ENCODE data around the gene RTRAF. TPM values are rescaled to one million over a fixed set of nuclear protein-coding genes. Genes with fewer than 3 reads are reported as not detected.

The RTRAF gene
- total and polyA plus RNA-seq, 10 of the 15 experiments (the other 5 are each of a cell fraction or from before 2014, with no cell fraction given): 248 to 540 (median 368) TPM

DNA sequence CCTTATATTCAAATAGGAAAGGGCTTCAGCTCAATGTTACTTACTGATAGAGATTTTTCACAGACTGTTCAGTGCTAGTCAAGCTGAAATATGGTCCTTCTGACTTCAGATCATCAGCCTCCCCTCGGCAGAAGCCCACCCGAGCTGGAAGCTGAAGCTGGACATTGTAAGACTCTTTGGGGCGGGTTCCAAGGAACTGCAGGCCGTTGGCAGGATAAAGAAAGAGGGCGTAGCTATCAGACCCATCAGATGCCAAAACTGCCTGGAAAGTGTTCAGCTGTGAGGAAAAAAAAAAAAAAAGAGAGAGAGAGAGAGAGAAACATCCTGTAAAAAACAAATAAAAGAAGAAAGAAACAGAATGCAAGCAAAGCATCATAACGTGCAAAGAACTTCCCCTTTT lies 70.7 kb downstream of the RTRAF start (continued):
- TF ChIP-seq, protein P1, sequence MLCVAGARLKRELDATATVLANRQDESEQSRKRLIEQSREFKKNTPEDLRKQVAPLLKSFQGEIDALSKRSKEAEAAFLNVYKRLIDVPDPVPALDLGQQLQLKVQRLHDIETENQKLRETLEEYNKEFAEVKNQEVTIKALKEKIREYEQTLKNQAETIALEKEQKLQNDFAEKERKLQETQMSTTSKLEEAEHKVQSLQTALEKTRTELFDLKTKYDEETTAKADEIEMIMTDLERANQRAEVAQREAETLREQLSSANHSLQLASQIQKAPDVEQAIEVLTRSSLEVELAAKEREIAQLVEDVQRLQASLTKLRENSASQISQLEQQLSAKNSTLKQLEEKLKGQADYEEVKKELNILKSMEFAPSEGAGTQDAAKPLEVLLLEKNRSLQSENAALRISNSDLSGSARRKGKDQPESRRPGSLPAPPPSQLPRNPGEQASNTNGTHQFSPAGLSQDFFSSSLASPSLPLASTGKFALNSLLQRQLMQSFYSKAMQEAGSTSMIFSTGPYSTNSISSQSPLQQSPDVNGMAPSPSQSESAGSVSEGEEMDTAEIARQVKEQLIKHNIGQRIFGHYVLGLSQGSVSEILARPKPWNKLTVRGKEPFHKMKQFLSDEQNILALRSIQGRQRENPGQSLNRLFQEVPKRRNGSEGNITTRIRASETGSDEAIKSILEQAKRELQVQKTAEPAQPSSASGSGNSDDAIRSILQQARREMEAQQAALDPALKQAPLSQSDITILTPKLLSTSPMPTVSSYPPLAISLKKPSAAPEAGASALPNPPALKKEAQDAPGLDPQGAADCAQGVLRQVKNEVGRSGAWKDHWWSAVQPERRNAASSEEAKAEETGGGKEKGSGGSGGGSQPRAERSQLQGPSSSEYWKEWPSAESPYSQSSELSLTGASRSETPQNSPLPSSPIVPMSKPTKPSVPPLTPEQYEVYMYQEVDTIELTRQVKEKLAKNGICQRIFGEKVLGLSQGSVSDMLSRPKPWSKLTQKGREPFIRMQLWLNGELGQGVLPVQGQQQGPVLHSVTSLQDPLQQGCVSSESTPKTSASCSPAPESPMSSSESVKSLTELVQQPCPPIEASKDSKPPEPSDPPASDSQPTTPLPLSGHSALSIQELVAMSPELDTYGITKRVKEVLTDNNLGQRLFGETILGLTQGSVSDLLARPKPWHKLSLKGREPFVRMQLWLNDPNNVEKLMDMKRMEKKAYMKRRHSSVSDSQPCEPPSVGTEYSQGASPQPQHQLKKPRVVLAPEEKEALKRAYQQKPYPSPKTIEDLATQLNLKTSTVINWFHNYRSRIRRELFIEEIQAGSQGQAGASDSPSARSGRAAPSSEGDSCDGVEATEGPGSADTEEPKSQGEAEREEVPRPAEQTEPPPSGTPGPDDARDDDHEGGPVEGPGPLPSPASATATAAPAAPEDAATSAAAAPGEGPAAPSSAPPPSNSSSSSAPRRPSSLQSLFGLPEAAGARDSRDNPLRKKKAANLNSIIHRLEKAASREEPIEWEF (IDR thresholded peaks at IDR 0.05; ENCODE audit: insufficient replicate concordance, low read depth, low read length): no peak
- no peak for TF ChIP-seq ZNF384 (IDR thresholded peaks at IDR 0.05; ENCODE audit: borderline replicate concordance, low read depth, low read length)
- TF ChIP-seq RELA (IDR thresholded peaks at IDR 0.05; ENCODE audit: borderline replicate concordance, partially characterized antibody): no peak
- no peak for TF ChIP-seq MEF2B (IDR thresholded peaks at IDR 0.05; ENCODE audit: partially characterized antibody, poor library complexity, severe bottlenecking)
- TF ChIP-seq, protein P2, sequence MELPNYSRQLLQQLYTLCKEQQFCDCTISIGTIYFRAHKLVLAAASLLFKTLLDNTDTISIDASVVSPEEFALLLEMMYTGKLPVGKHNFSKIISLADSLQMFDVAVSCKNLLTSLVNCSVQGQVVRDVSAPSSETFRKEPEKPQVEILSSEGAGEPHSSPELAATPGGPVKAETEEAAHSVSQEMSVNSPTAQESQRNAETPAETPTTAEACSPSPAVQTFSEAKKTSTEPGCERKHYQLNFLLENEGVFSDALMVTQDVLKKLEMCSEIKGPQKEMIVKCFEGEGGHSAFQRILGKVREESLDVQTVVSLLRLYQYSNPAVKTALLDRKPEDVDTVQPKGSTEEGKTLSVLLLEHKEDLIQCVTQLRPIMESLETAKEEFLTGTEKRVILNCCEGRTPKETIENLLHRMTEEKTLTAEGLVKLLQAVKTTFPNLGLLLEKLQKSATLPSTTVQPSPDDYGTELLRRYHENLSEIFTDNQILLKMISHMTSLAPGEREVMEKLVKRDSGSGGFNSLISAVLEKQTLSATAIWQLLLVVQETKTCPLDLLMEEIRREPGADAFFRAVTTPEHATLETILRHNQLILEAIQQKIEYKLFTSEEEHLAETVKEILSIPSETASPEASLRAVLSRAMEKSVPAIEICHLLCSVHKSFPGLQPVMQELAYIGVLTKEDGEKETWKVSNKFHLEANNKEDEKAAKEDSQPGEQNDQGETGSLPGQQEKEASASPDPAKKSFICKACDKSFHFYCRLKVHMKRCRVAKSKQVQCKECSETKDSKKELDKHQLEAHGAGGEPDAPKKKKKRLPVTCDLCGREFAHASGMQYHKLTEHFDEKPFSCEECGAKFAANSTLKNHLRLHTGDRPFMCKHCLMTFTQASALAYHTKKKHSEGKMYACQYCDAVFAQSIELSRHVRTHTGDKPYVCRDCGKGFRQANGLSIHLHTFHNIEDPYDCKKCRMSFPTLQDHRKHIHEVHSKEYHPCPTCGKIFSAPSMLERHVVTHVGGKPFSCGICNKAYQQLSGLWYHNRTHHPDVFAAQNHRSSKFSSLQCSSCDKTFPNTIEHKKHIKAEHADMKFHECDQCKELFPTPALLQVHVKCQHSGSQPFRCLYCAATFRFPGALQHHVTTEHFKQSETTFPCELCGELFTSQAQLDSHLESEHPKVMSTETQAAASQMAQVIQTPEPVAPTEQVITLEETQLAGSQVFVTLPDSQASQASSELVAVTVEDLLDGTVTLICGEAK (IDR thresholded peaks at IDR 0.05; ENCODE audit: borderline replicate concordance): no peak
- TF ChIP-seq ESRRA (IDR thresholded peaks at IDR 0.05; ENCODE audit: low read length): no peak
- TF ChIP-seq PML (IDR thresholded peaks at IDR 0.05; ENCODE audit: low read length): no peak
- no peak for TF ChIP-seq PAX5 (IDR thresholded peaks at IDR 0.05; ENCODE audit: borderline replicate concordance, low read depth, low read length)
- TF ChIP-seq ZZZ3 (IDR thresholded peaks at IDR 0.05; ENCODE audit: control insufficient read depth, insufficient read length, low read depth): no peak
- TF ChIP-seq EZH2 (IDR thresholded peaks at IDR 0.05; ENCODE audit: borderline replicate concordance, control insufficient read depth, low read depth, low read length): no peak

Other genes with a start within 250 kb of the RTRAF start
- gene GNG2, start 128.9 kb upstream of the RTRAF start, total RNA-seq (2014; rRNA removed): 63.5 and 80.8 TPM in 2 replicates
- 86.5 and 91.9 TPM in 2 replicates for gene GNG2, start 128.9 kb upstream of the RTRAF start, total RNA-seq (2014; rRNA removed; fragmentation: Illumina TruSeq; extraction: Trizol)
- gene GNG2, start 128.9 kb upstream of the RTRAF start, total RNA-seq (2021): 103 and 107 TPM in 2 replicates
- 62.2 and 80.3 TPM in 2 replicates for gene GNG2, start 128.9 kb upstream of the RTRAF start, polyA plus RNA-seq (2011; rRNA removed)
- gene GNG2, start 128.9 kb upstream of the RTRAF start, polyA plus RNA-seq (2014; fragmentation: Illumina TruSeq; extraction: Trizol): 114 and 139 TPM in 2 replicates
- 10 to 100 TPM; 31.6 to 42.0 TPM for gene GNG2, start 128.9 kb upstream of the RTRAF start, polyA plus RNA-seq (2014; fragmentation: Nextera tagmentation; extraction: Ambion mirVana)
- 78.6 and 84.7 TPM in 2 replicates for gene GNG2, start 128.9 kb upstream of the RTRAF start, polyA plus RNA-seq (2014; rRNA removed)
- 10 to 100 TPM; 63.4 to 69.2 TPM for gene GNG2, start 128.9 kb upstream of the RTRAF start, polyA plus RNA-seq (2016; fragmentation: Nextera tagmentation; extraction: Ambion mirVana)
- gene NID2, start 79.5 kb downstream of the RTRAF start, total RNA-seq (2014; rRNA removed): not detected in 2 replicates
- not detected in 2 replicates for gene NID2, start 79.5 kb downstream of the RTRAF start, total RNA-seq (2014; rRNA removed; fragmentation: Illumina TruSeq; extraction: Trizol)
- gene NID2, start 79.5 kb downstream of the RTRAF start, total RNA-seq (2021): 0.23 and 0.27 TPM in 2 replicates
- gene NID2, start 79.5 kb downstream of the RTRAF start, polyA plus RNA-seq (2011; rRNA removed): 0.46 and 0.49 TPM in 2 replicates
- gene NID2, start 79.5 kb downstream of the RTRAF start, polyA plus RNA-seq (2014; fragmentation: Illumina TruSeq; extraction: Trizol): not detected in 2 replicates
- under 1 TPM; 0.11 to 0.16 TPM for gene NID2, start 79.5 kb downstream of the RTRAF start, polyA plus RNA-seq (2014; fragmentation: Nextera tagmentation; extraction: Ambion mirVana)
- gene NID2, start 79.5 kb downstream of the RTRAF start, polyA plus RNA-seq (2014; rRNA removed): 0.04 TPM in 1 of 2 replicates, not detected in the other
- gene NID2, start 79.5 kb downstream of the RTRAF start, polyA plus RNA-seq (2016; fragmentation: Nextera tagmentation; extraction: Ambion mirVana): under 1 TPM; 0.40 to 0.43 TPM